ENCODE data around the gene ELK1.
"Not testable (repeated sequence)": the region's sequence is repeated elsewhere in the genome, so short reads cannot be mapped to it uniquely, and the experiment has no call there.

ELK1 gene

GRCh38 chrX:47650164-47651042 lies at the start of gene ELK1:
ELK1 (minus strand) TSS chrX:47650563; CDS start chrX:47641441, 9,122 bp downstream.
- peak; percentile 96 for DNase-seq

GRCh38 chrX:47697181-47697580 lies 46.8 kb upstream of the ELK1 start:
- no peak for DNase-seq

GRCh38 chrX:47690175-47690574 lies 39.8 kb upstream of the ELK1 start:
- peak; percentile 2 for DNase-seq

- no peak for DNase-seq
Observed at GRCh38 chrX:47687263-47687662, 36.9 kb upstream of the ELK1 start.

GRCh38 chrX:47683829-47684205 lies 33.5 kb upstream of the ELK1 start:
- no peak for DNase-seq

- DNase-seq: no peak
Observed at GRCh38 chrX:47683184-47683828, 32.9 kb upstream of the ELK1 start.

GRCh38 chrX:47675959-47676859 lies 25.8 kb upstream of the ELK1 start:
- peak; percentile 4 for DNase-seq

- no peak for DNase-seq
Observed at GRCh38 chrX:47674776-47675175, 24.4 kb upstream of the ELK1 start.

- not testable (repeated sequence) for DNase-seq
Observed at GRCh38 chrX:47665797-47666196, 15.4 kb upstream of the ELK1 start.

GRCh38 chrX:47664737-47665136 lies 14.4 kb upstream of the ELK1 start:
- DNase-seq: no peak

- DNase-seq: no peak
Observed at GRCh38 chrX:47662144-47662657, 11.8 kb upstream of the ELK1 start.

- no peak for DNase-seq
Observed at GRCh38 chrX:47661539-47661938, 11.2 kb upstream of the ELK1 start.

- DNase-seq: no peak
Observed at GRCh38 chrX:47659421-47659726, 9.0 kb upstream of the ELK1 start.

GRCh38 chrX:47658684-47659420 lies 8.5 kb upstream of the ELK1 start, which contains the start of gene UXT:
UXT (minus strand) TSS chrX:47659180; CDS start chrX:47658927, 253 bp downstream.
- DNase-seq: peak; percentile 96

- no peak for DNase-seq
Observed at GRCh38 chrX:47658301-47658683, 7.9 kb upstream of the ELK1 start.

- no peak for DNase-seq
Observed at GRCh38 chrX:47651043-47651905, 911 bp upstream of the ELK1 start.

GRCh38 chrX:47649781-47650163 lies 591 bp downstream of the ELK1 start:
- DNase-seq: no peak

- DNase-seq: no peak
Observed at GRCh38 chrX:47649271-47649670, 1.1 kb downstream of the ELK1 start.

GRCh38 chrX:47648376-47648775 lies 2.0 kb downstream of the ELK1 start:
- DNase-seq: no peak

- DNase-seq: no peak
Observed at GRCh38 chrX:47646636-47647035, 3.7 kb downstream of the ELK1 start.

GRCh38 chrX:47645530-47645929 lies 4.8 kb downstream of the ELK1 start:
- DNase-seq: no peak
